ENCODE measurements around the gene USH2A.

DNA sequence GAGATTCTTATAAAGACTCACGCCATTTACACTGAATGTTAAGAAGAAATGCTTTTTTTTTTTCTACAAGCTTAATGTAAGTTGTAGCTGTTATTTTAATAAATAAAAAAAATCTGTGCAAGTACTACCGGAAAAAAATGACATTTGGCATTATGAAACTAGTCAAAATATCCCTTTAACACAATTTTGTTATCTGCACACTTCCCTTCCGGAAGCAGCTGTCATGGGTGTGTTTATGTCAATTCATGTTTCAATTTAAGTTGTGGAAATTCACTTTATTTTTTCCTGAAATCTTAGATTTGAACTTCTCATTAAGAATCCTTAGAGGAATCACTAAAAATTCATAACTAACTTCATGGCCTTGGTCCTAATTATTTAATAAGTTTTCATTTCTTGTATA is 548.0 kb downstream of the USH2A start:
- TF ChIP-seq, protein P1, sequence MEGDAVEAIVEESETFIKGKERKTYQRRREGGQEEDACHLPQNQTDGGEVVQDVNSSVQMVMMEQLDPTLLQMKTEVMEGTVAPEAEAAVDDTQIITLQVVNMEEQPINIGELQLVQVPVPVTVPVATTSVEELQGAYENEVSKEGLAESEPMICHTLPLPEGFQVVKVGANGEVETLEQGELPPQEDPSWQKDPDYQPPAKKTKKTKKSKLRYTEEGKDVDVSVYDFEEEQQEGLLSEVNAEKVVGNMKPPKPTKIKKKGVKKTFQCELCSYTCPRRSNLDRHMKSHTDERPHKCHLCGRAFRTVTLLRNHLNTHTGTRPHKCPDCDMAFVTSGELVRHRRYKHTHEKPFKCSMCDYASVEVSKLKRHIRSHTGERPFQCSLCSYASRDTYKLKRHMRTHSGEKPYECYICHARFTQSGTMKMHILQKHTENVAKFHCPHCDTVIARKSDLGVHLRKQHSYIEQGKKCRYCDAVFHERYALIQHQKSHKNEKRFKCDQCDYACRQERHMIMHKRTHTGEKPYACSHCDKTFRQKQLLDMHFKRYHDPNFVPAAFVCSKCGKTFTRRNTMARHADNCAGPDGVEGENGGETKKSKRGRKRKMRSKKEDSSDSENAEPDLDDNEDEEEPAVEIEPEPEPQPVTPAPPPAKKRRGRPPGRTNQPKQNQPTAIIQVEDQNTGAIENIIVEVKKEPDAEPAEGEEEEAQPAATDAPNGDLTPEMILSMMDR (IDR thresholded peaks at IDR 0.05): no peak
- no peak for TF ChIP-seq POLR2A (IDR thresholded peaks at IDR 0.05)

Measured in lower leg skin (tissue), 3 donors.